IPS-20b (cell line): ENCODE data around the gene DPP3.
A peak's percentile ranks its signal among the peaks of the same experiment; 100 is the strongest.
"Not testable (repeated sequence)": the region's sequence is repeated elsewhere in the genome, so short reads cannot be mapped to it uniquely, and the experiment has no call there.

ENCODE experiments used
- H3K27ac ChIP-seq: one replicate; pipeline ENCODE4 v1.5.1; 2013; ENCODE audit warnings: low read length
- H3K27me3 ChIP-seq: 2 replicates; pipeline ENCODE4 v1.6.1; 2013; ENCODE audit warnings: mild to moderate bottlenecking, low read length, inconsistent platforms; ENCODE audit not compliant: insufficient read depth
- H3K36me3 ChIP-seq: 2 replicates; pipeline ENCODE4 v1.6.1; 2013; ENCODE audit warnings: low read depth, mild to moderate bottlenecking, inconsistent platforms, low read length, moderate library complexity; ENCODE audit not compliant: insufficient read depth
- H3K4me1 ChIP-seq: 2 replicates; pipeline ENCODE4 v1.6.1; 2013; ENCODE audit warnings: mild to moderate bottlenecking, control low read depth, inconsistent platforms, low read length, moderate library complexity; ENCODE audit not compliant: insufficient read depth
- H3K4me3 ChIP-seq: 2 replicates; pipeline ENCODE4 v1.5.1; 2013; ENCODE audit warnings: mild to moderate bottlenecking, low read length, inconsistent platforms
- H3K9ac ChIP-seq: 2 replicates; pipeline ENCODE4 v1.6.1; 2013; ENCODE audit warnings: low read depth, mild to moderate bottlenecking, inconsistent platforms, low read length, moderate library complexity
- H3K9me3 ChIP-seq: 2 replicates; pipeline ENCODE4 v1.6.1; 2013; ENCODE audit warnings: mild to moderate bottlenecking, low read depth, low read length, inconsistent platforms; ENCODE audit not compliant: insufficient read depth

Gene DPP3

GRCh38 chr11:66480117-66480938 lies at the start of gene DPP3:
TSS of gene DPP3 (plus strand) at chr11:66480434. CDS start at chr11:66482201, 1,767 bp downstream.
- no peaks in the 10 kb centered on the region for H3K27me3 ChIP-seq
- H3K4me1 ChIP-seq = no peaks in the 10 kb centered on the region
- H3K4me3 ChIP-seq = peak within 1 kb of the TSS; percentile 95
- H3K9ac ChIP-seq = peak within 1 kb of the TSS; percentile 98
- peaks cover 24% of the 10 kb centered on the region for H3K36me3 ChIP-seq
- H3K9me3 ChIP-seq = no peaks in the 10 kb centered on the region
- peak within 1 kb of the TSS; percentile 88 for H3K27ac ChIP-seq

GRCh38 chr11:66431287-66431686 lies 48.9 kb upstream of the DPP3 start:
- peaks cover 28% of the 10 kb centered on the region for H3K36me3 ChIP-seq
- H3K27me3 ChIP-seq, H3K4me3 ChIP-seq, H3K4me1 ChIP-seq, H3K27ac ChIP-seq, H3K9me3 ChIP-seq, H3K9ac ChIP-seq: not testable (repeated sequence)

GRCh38 chr11:66431871-66432329 lies 48.3 kb upstream of the DPP3 start:
- H3K9ac ChIP-seq, H3K9me3 ChIP-seq, H3K27ac ChIP-seq, H3K4me1 ChIP-seq, H3K27me3 ChIP-seq, H3K4me3 ChIP-seq: not testable (repeated sequence)
- H3K36me3 ChIP-seq = peaks cover 34% of the 10 kb centered on the region

- Histone ChIP-seq H3K9ac (no peak overlapping the region), H3K27me3 (no peaks in the 10 kb centered on the region), H3K36me3 (peaks cover 38% of the 10 kb centered on the region), H3K9me3 (no peaks in the 10 kb centered on the region), H3K4me1 (no peaks in the 10 kb centered on the region), H3K4me3 (no peak overlapping the region), H3K27ac (no peak overlapping the region)
Measured at GRCh38 chr11:66432597-66432996, 47.6 kb upstream of the DPP3 start.

- Histone ChIP-seq H3K9me3 (no peaks in the 10 kb centered on the region; the same call in 1 of the 2 replicates), H3K4me3 (peak overlapping the region; percentile 96), H3K36me3 (peaks cover 32% of the 10 kb centered on the region), H3K4me1 (no peaks in the 10 kb centered on the region; the same call in 1 of the 2 replicates), H3K9ac (peak overlapping the region; percentile 96), H3K27me3 (no peaks in the 10 kb centered on the region), H3K27ac (peak overlapping the region; percentile 11)
Measured at GRCh38 chr11:66437979-66438503, 42.2 kb upstream of the DPP3 start.

- no peaks in the 10 kb centered on the region; the same call in 1 of the 2 replicates for H3K4me1 ChIP-seq
- H3K27me3 ChIP-seq = no peaks in the 10 kb centered on the region
- H3K27ac ChIP-seq = peak within 1 kb of the TSS; percentile 11
- peaks cover 28% of the 10 kb centered on the region for H3K36me3 ChIP-seq
- peak within 1 kb of the TSS; percentile 96 for H3K4me3 ChIP-seq
- peaks cover 6% of the 10 kb centered on the region; the same call in 1 of the 2 replicates for H3K9me3 ChIP-seq
- H3K9ac ChIP-seq = peak within 1 kb of the TSS; percentile 96
Measured at GRCh38 chr11:66438504-66439466, 41.4 kb upstream of the DPP3 start, which contains the start of gene MRPL11. TSS of gene MRPL11 (minus strand) at chr11:66438848. CDS start at chr11:66438754, 94 bp downstream.

GRCh38 chr11:66440101-66440939 lies 39.9 kb upstream of the DPP3 start:
- H3K9ac ChIP-seq, H3K4me1 ChIP-seq, H3K4me3 ChIP-seq, H3K9me3 ChIP-seq, H3K27me3 ChIP-seq, H3K27ac ChIP-seq: not testable (repeated sequence)
- H3K36me3 ChIP-seq = peaks cover 20% of the 10 kb centered on the region

- not testable (repeated sequence) for H3K4me1 ChIP-seq, H3K27ac ChIP-seq, H3K9ac ChIP-seq, H3K4me3 ChIP-seq, H3K9me3 ChIP-seq, H3K27me3 ChIP-seq
- H3K36me3 ChIP-seq = peaks cover 14% of the 10 kb centered on the region
Measured at GRCh38 chr11:66440940-66441282, 39.3 kb upstream of the DPP3 start.

- H3K4me3 ChIP-seq = no peak overlapping the region
- H3K4me1 ChIP-seq = peaks cover 4% of the 10 kb centered on the region
- H3K9me3 ChIP-seq = peaks cover 8% of the 10 kb centered on the region; the same call in 1 of the 2 replicates
- H3K36me3 ChIP-seq = no peaks in the 10 kb centered on the region
- no peak overlapping the region for H3K27ac ChIP-seq
- H3K27me3 ChIP-seq = no peaks in the 10 kb centered on the region
- H3K9ac ChIP-seq = no peak overlapping the region
Measured at GRCh38 chr11:66443602-66444001, 36.6 kb upstream of the DPP3 start.

- peaks cover 8% of the 10 kb centered on the region; the same call in 1 of the 2 replicates for H3K9me3 ChIP-seq
Measured at GRCh38 chr11:66447012-66447411, 33.2 kb upstream of the DPP3 start.

More at GRCh38 chr11:66447012-66447411, 33.2 kb upstream of the DPP3 start:
- Histone ChIP-seq H3K4me3 (no peak overlapping the region), H3K4me1 (peaks cover 7% of the 10 kb centered on the region), H3K27ac (no peak overlapping the region), H3K36me3 (no peaks in the 10 kb centered on the region), H3K9ac (no peak overlapping the region), H3K27me3 (no peaks in the 10 kb centered on the region; the same call in 1 of the 2 replicates)
